GM18526 (cell line): ENCODE results near the gene VWF.

Experiments
- POLR2A ChIP-seq: IDR thresholded peaks from 3 replicates; pipeline ENCODE4 v1.6.1; 2011; ENCODE audit not compliant: insufficient read length; ENCODE audit errors: extremely low read depth

Gene VWF

DNA sequence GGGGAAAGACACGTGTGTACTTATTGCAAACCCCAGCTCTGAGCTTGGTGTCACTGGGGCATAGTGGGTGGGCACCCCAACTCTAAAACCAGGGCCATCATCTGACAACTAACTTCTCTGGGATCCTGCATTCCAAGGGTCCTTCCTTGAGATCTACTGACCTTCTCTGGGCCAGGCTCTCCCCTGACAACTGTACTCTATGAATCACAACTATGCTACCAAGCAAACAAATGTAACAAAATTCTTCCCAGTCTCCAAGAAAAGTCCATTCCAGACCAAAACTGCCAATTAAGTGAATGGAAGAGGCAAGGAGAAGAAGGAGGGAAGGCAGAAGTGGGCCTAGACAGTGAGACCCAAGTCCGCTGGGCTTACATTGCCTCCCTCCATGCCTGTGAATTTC, 38.2 kb downstream of the VWF start:
- no peak for TF ChIP-seq POLR2A

DNA sequence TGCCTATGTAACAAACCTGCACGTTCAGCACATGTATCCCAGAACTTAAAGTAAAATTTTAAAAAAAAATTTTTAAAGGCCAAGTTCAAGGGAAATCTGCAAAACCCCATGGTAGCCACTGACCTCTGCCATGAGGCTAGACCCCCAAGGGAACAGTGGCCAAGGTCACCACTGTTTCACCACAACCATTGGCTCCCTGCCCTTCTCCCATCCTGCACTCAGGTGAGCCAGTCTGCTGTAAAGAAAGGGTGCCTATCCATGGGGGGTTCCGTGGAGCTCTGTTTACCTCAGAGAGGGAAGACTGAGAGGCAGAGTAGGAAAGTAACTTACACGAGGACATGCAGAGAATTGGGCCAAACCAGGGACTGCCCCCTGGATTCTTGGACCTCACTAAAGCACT, 38.6 kb downstream of the VWF start:
- no peak for TF ChIP-seq POLR2A

- no peak for TF ChIP-seq POLR2A
Observed at GRCh38 chr12:6084969-6085450, 39.5 kb downstream of the VWF start.

GRCh38 chr12:6084261-6084968, 40.1 kb downstream of the VWF start:
- no peak for TF ChIP-seq POLR2A

DNA sequence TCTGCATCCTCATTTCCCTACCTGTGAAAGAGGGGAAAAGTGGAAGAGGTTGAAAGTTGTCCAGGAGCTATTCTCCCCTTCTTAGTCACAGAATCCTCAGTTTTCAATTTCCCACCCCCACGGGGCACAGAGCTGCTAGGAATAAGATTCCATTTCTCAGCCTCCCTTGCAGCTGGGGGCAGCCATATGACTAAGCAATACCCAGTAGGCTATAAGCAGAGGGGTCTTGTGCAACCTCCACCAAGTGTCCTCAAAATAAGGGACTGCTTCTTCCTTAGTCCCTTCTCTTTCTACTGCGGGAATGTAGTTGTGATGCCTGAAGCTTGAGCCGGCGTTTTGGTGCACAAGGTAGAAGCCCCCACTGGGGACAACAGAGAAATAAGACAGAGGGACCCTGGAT, 40.9 kb downstream of the VWF start:
- TF ChIP-seq POLR2A: no peak

GRCh38 chr12:6082613-6083012, 41.9 kb downstream of the VWF start:
- no peak for TF ChIP-seq POLR2A

GRCh38 chr12:6080149-6081045, 44.1 kb downstream of the VWF start:
- no peak for TF ChIP-seq POLR2A

GRCh38 chr12:6078398-6079096, 45.9 kb downstream of the VWF start:
- TF ChIP-seq POLR2A: no peak

GRCh38 chr12:6077692-6078083, 46.8 kb downstream of the VWF start:
- TF ChIP-seq POLR2A: no peak

DNA sequence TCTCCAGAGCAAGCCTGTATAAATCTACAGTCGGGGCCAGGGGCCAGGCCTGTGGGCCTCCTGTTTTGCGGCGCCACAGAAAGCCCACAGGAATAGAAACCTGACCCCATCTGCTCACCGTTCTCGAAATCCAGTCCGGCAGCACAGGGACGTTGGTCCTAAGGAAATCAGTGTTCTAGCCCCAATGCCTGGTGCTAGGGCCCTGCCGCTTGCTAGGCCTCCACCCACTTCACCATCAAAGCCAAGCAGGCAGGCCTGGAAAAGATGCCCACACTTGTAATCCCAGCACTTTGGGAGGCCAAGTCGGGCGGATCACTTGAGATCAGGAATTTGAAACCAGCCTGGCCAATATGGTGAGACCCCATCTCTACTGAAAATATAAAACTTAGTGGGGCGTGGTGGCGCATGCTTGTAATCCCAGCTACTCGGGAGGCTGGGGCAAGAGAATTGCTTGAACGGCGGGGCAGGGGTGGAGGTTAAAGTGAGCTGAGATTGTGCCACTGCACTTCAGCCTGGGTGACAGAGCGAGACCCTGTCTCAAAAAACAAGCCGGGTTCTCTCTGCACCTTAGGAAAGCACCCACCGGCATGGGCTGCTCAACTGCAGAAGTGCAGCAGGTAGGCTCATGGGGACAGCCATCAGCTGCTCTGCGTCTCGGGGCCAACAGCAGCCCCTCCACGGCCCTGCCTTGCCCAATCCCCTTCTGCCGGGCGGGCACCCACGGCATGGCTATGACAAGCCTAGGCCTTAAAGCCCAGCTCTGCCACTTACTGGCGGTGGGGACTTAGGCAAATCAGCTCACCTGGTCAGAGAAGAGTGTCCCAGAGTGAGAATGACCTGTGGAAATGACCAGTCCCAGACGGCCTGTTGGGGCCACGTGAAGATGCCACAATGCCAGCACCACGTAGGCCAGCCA, 47.4 kb downstream of the VWF start:
- no peak for TF ChIP-seq POLR2A

GRCh38 chr12:6076346-6076745, 48.1 kb downstream of the VWF start:
- no peak for TF ChIP-seq POLR2A

GRCh38 chr12:6074979-6075585, 49.4 kb downstream of the VWF start:
- no peak for TF ChIP-seq POLR2A

- TF ChIP-seq POLR2A: no peak
Observed at GRCh38 chr12:6074427-6074826, 50.0 kb downstream of the VWF start.

DNA sequence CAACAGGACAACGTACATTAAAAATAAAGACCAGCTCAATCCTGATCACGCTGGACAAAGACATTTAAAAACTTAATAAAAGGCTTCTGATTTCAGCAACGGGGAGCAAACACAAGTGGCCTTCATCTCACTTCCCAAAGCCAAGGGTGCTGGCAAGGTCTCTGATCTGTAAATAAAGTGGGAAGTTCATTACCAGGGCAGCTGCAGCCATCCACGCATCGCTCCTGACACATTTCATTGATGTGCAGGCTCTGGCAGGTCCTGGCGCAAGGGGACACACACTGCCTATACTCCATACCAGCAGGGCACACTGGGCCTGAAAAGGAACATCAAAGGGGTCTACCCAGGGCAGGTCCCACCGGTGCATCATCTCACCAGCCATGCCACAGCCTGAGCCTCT, 51.0 kb downstream of the VWF start:
- TF ChIP-seq POLR2A: no peak
